Measurements from ENCODE around the gene GPSM1.

- no peak for TF ChIP-seq ZNF609 (CRISPR knock-in tag; IDR thresholded peaks at IDR 0.05; ENCODE audit: borderline replicate concordance)
- TF ChIP-seq TAF1 (IDR thresholded peaks at IDR 0.05; ENCODE audit: control insufficient read depth, extremely low read depth, insufficient read depth, low read length, severe bottlenecking) = no peak
- TF ChIP-seq MED1 (CRISPR knock-in tag; IDR thresholded peaks at IDR 0.05; ENCODE audit: borderline replicate concordance) = no peak
- no peak for TF ChIP-seq BMI1 (IDR thresholded peaks at IDR 0.05; ENCODE audit: low read length)
- no peak for TF ChIP-seq THRA (IDR thresholded peaks at IDR 0.05)
- no peak for TF ChIP-seq POLR2A (conservative IDR thresholded peaks at IDR 0.05)
- no peak for TF ChIP-seq ZFP36 (IDR thresholded peaks at IDR 0.05; ENCODE audit: low read depth, low read length, partially characterized antibody)
- peak; percentile 39; the same call in 1 of the 2 replicates for TF ChIP-seq REST (IDR thresholded peaks at IDR 0.05; ENCODE audit: borderline replicate concordance)
- TF ChIP-seq REST (CRISPR knock-in tag; IDR thresholded peaks at IDR 0.05; ENCODE audit: low read depth) = no peak
- no peak for TF ChIP-seq ZNF146 (CRISPR knock-in tag; IDR thresholded peaks at IDR 0.05; ENCODE audit: unreplicated experiment)
- TF ChIP-seq POLR2AphosphoS2 (IDR thresholded peaks at IDR 0.05; ENCODE audit: low read length) = no peak
- no peak for TF ChIP-seq TFAP4 (CRISPR knock-in tag; IDR thresholded peaks at IDR 0.05; ENCODE audit: borderline replicate concordance)
- TF ChIP-seq CHD1 (IDR thresholded peaks at IDR 0.05; ENCODE audit: low read length) = no peak
- TF ChIP-seq ARID2 (IDR thresholded peaks at IDR 0.05) = 0 out of 2 replicates have a peak, but pooled peaks have one; percentile 8
- TF ChIP-seq RCOR1 (IDR thresholded peaks at IDR 0.05; ENCODE audit: borderline replicate concordance in 1 of 2, low read depth in 2 of 2, low read length in 2 of 2) = no peak
These were observed 14.9 kb upstream of the GPSM1 start for GRCh38 chr9:136312436-136312835.

All from K562 (cell line).